K562 (cell line): ENCODE measurements around the gene HPSE2. TPM values are rescaled to one million over a fixed set of nuclear protein-coding genes. Genes with fewer than 3 reads are reported as not detected.

Experiments used
- ATAC-seq: fragments of 200-7000 bp; cut with Tn5 transposase; 3 replicates; pipeline ENCODE4 v1.9.1; 2020; ENCODE audit warnings: moderate library complexity
- BruUV-seq: library from RNA; stranded (reverse); fragments of 400-500 nt; replicated peaks from 2 replicates; lab custom pipeline; 2021; lab: Mats Ljungman, UMichigan
- CTCF ChIA-PET: fragments of 300-600 bp; formaldehyde crosslinking; extraction: SDS; loops from one replicate; lab custom pipeline; 2021; ENCODE audit warnings: low intra/inter-chr PET ratio; lab: Yijun Ruan, JAX
- POLR2A ChIA-PET: fragments of 300-600, 350-650 bp; sonication (Branson Sonifier 250); formaldehyde crosslinking; extraction: SDS; loops from one replicate; lab custom pipeline; 2021; ENCODE audit warnings: antibody characterized with exemption, inconsistent platforms; lab: Yijun Ruan, JAX
- DNase-seq, 4 experiments: peaks; one replicate each; pipeline versions ENCODE4 v3.0.0 to v3.0.0-alpha.2; 2011 to 2018; ENCODE audit warnings: low spot score in 3 of 4, mixed read lengths in 3 of 4; ENCODE audit errors: extremely low read depth in 1 of 4
- FAIRE-seq: peaks from 2 replicates; lab custom pipeline; 2011; peaks lifted over from hg19 to GRCh38; lab: Jason Lieb, UNC
- H2AFZ ChIP-seq: 2 replicates; pipeline ENCODE4 v1.6.0; 2011; ENCODE audit warnings: low read depth, low read length, control low read depth, inconsistent platforms
- H3K27ac ChIP-seq: fragments of 200-600 bp; 3 replicates; pipeline ENCODE4 v1.8.0; 2011; ENCODE audit warnings: low read depth, mild to moderate bottlenecking, control low read depth, inconsistent platforms, low read length, moderate library complexity, mixed read lengths; ENCODE audit errors: extremely low read depth
- H3K27me3 ChIP-seq, 2 experiments: fragments of 300-600 bp in 1 of 2; 2 replicates in 1 of 2; 3 replicates in 1 of 2; pipeline versions ENCODE4 v1.6.0 to v1.8.0; 2011; ENCODE audit warnings: inconsistent platforms in 2 of 2, low read length in 2 of 2, mild to moderate bottlenecking in 1 of 2, mixed read lengths in 1 of 2, moderate library complexity in 1 of 2; ENCODE audit not compliant: control insufficient read depth in 2 of 2, insufficient read depth in 2 of 2
- H3K36me3 ChIP-seq: fragments of 300-600 bp; 3 replicates; pipeline ENCODE4 v1.8.0; 2011; ENCODE audit warnings: mild to moderate bottlenecking, low read length, inconsistent platforms; ENCODE audit not compliant: control insufficient read depth, insufficient read depth
- H3K4me1 ChIP-seq, 2 experiments: fragments of 200-600 bp in 1 of 2; replicated peaks in 1 of 2; 2 replicates in 1 of 2; 3 replicates in 1 of 2; pipeline versions ENCODE4 v1.5.1 to v1.8.0; 2011; ENCODE audit warnings: inconsistent platforms in 2 of 2, low read length in 2 of 2, mild to moderate bottlenecking in 1 of 2, mixed read lengths in 1 of 2, moderate library complexity in 1 of 2; ENCODE audit not compliant: control insufficient read depth in 2 of 2, insufficient read depth in 2 of 2
- H3K4me2 ChIP-seq: 2 replicates; pipeline ENCODE4 v1.6.1; 2011; ENCODE audit warnings: low read length, control low read depth, inconsistent platforms, mixed read lengths; ENCODE audit not compliant: insufficient read depth
- H3K4me3 ChIP-seq: fragments of 200-600 bp; sonication (generic), shearing (Covaris generic); 2 replicates; pipeline ENCODE4 v1.5.1; 2016; ENCODE audit warnings: control low read depth, inconsistent platforms
- H3K79me2 ChIP-seq: fragments of 200-600 bp; 3 replicates; pipeline ENCODE4 v1.8.0; 2011; ENCODE audit warnings: low read length, inconsistent platforms; ENCODE audit not compliant: control insufficient read depth, insufficient read depth
- H3K9ac ChIP-seq, 2 experiments: 2 replicates each; pipeline versions ENCODE4 v1.6.0 to v1.6.1; 2011; ENCODE audit warnings: low read depth in 2 of 2, low read length in 2 of 2, control low read depth in 1 of 2, inconsistent platforms in 1 of 2, mild to moderate bottlenecking in 1 of 2, mixed read lengths in 1 of 2; ENCODE audit not compliant: insufficient read depth in 1 of 2
- H3K9me1 ChIP-seq: one replicate; pipeline ENCODE4 v1.6.0; 2011; ENCODE audit warnings: inconsistent platforms, mild to moderate bottlenecking, low read length, moderate library complexity; ENCODE audit not compliant: control insufficient read depth, insufficient read depth
- H3K9me3 ChIP-seq: replicated peaks from 2 replicates; pipeline ENCODE4 v1.5.1; 2011; ENCODE audit warnings: low read depth, low read length, inconsistent platforms; ENCODE audit not compliant: control insufficient read depth, insufficient read depth
- H4K20me1 ChIP-seq: replicated peaks from 2 replicates; pipeline ENCODE4 v1.6.1; 2011; ENCODE audit warnings: low read length, inconsistent platforms, mixed read lengths; ENCODE audit not compliant: control insufficient read depth, insufficient read depth
- BRCA1 ChIP-seq, 2 experiments: fragments of 450-650 bp in 1 of 2; sonication (generic) in 1 of 2; formaldehyde crosslinking in 1 of 2; IDR thresholded peaks; 2 replicates each; pipeline versions ENCODE4 v1.5.0 to v1.6.1; 2017 to 2020; ENCODE audit warnings: mild to moderate bottlenecking in 1 of 2, missing genetic modification reagents in 1 of 2
- CBX2 ChIP-seq: fragments of 200-600 bp; sonication (generic); IDR thresholded peaks from one replicate; pipeline ENCODE4 v1.6.1; 2012; ENCODE audit warnings: mild to moderate bottlenecking, low read length, inconsistent platforms; ENCODE audit not compliant: insufficient read depth, poor library complexity, severe bottlenecking
- MCM3 ChIP-seq: fragments of 450-650 bp; IDR thresholded peaks from 2 replicates; pipeline ENCODE4 v1.6.1; 2016
- MXD1 ChIP-seq: fragments of 250-450 bp; sonication (Bioruptor Pico); IDR thresholded peaks from 2 replicates; pipeline ENCODE4 v1.8.0; 2021; ENCODE audit warnings: borderline replicate concordance, mild to moderate bottlenecking, moderate library complexity; ENCODE audit not compliant: poor library complexity, severe bottlenecking
- NFXL1 ChIP-seq: fragments of 450-650 bp; formaldehyde crosslinking; IDR thresholded peaks from 2 replicates; pipeline ENCODE4 v1.4.0; 2021; ENCODE audit warnings: mild to moderate bottlenecking
- RBM25 ChIP-seq: fragments of 200-400 bp; formaldehyde crosslinking; IDR thresholded peaks from 2 replicates; pipeline ENCODE4 v1.6.1; 2018; ENCODE audit warnings: low read length, low read depth, moderate library complexity; ENCODE audit not compliant: severe bottlenecking
- ZNF75A ChIP-seq: fragments of 450-650 bp; formaldehyde crosslinking; IDR thresholded peaks from 2 replicates; pipeline ENCODE4 v1.4.0; 2020; ENCODE audit warnings: mild to moderate bottlenecking
- WGBS: fragments of 100-300 bp; shearing (Covaris generic); methylation state at CpG from one replicate; pipeline ENCODE4 v1.1.6; 2016; ENCODE audit warnings: low coverage, mixed read lengths; ENCODE audit not compliant: insufficient coverage; ENCODE audit errors: missing lambda C conversion rate; 5-methylcytosine and 5-hydroxymethylcytosine counted together
- in situ Hi-C: fragments of 300-500 bp; cut with MboI; formaldehyde crosslinking; loops from 4 replicates; pipeline ENCODE4 v1.15.0; 2018; ENCODE audit warnings: inconsistent platforms, mixed read lengths
- intact Hi-C: fragments of 100-400 bp; cut with micrococcal nuclease; formaldehyde crosslinking; loops from 2 replicates; pipeline ENCODE4 v1.14.2; 2022
- polyA plus RNA-seq, 8 experiments: library from polyadenylated mRNA; depleted of rRNA in 4 of 8; stranded (reverse) in 5 of 8; unstranded in 3 of 8; fragments of >200 nt; fragmentation: Nextera tagmentation in 2 of 8; fragmentation: Illumina TruSeq in 1 of 8; extraction: Ambion mirVana in 2 of 8; extraction: Trizol in 1 of 8; gene quantifications; 2 replicates each; pipeline versions ENCODE4 v1.2.1 to v1.2.3, GENCODE V29; 2011 to 2014; ENCODE audit warnings: inconsistent platforms in 1 of 8, missing spikeins in 1 of 8
- total RNA-seq, 7 experiments: library from RNA; depleted of rRNA in 6 of 7; stranded (reverse); fragments of >200 nt in 6 of 7; fragmentation: Illumina TruSeq in 2 of 7; extraction: Trizol in 2 of 7; gene quantifications; 2 replicates each; pipeline versions ENCODE4 v1.2.1 to v1.2.3, GENCODE V29; 2011 to 2021; ENCODE audit warnings: low replicate concordance in 1 of 7
- TF ChIP-seq, protein P1 (sequence below): fragments of 450-650 bp; formaldehyde crosslinking; conservative IDR thresholded peaks from 2 replicates; pipeline ENCODE4 v1.4.0; 2022; ENCODE audit warnings: mild to moderate bottlenecking, missing genetic modification characterization
- TF ChIP-seq, protein P2 (sequence below): fragments of 450-650 bp; IDR thresholded peaks from 2 replicates; pipeline ENCODE4 v1.6.1; 2017; ENCODE audit warnings: antibody characterized with exemption
- TF ChIP-seq, protein P3 (sequence below): fragments of 450-650 bp; formaldehyde crosslinking; IDR thresholded peaks from 2 replicates; pipeline ENCODE4 v1.4.0; 2020; ENCODE audit warnings: mild to moderate bottlenecking, mixed read lengths

The HPSE2 gene
- total and polyA plus RNA-seq, 9 of the 15 experiments (the other 6 are each of a cell fraction or from before 2014, with no cell fraction given): 0.03 to 0.10 (median 0.04) TPM; not detected in 2

DNA sequence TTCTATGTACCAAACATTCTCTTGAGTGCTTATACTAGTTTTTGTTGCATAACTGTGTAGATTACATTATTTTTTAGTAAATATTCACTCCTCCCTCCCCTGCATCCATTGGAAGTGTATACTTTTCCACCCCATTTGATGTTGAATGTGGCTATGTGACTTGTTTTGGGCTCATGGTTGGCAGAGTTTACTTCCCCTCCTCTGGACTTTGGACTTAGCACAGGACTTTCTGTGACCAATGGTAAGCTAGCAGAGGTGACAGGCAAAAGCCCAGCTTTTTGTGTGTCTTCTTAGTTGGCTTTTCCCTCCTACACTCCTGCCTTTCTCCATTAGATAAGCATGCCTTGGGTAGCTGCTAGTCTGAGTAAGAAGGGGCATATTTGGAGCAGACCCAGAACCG, 353.9 kb downstream of the HPSE2 start:
- ATAC-seq: no peak

More for the DNA sequence above, 353.9 kb downstream of the HPSE2 start:
- no TSS peak for BruUV-seq
- Histone ChIP-seq H2AFZ (peak overlapping the region; percentile 64), H3K36me3 (no peaks in the 10 kb centered on the region), H3K79me2 (no peaks in the 10 kb centered on the region), H3K27me3 (no peaks in the 10 kb centered on the region), H4K20me1 (no peaks in the 10 kb centered on the region), H3K4me3 (no peak overlapping the region), H3K9me1 (no peaks in the 10 kb centered on the region), H3K27ac (0 out of 3 replicates have a peak overlapping the region, but pooled peaks have one; percentile 11), H3K9me3 (no peaks in the 10 kb centered on the region), H3K4me2 (no peak overlapping the region), H3K4me1 (peaks cover 0 to 2% of the 10 kb centered on the region in 2 experiments; a peak in 1 of 5 replicates), H3K9ac (no peak overlapping the region)
- POLR2A ChIA-PET: no interaction called here
- 18% methylated on average over 1 of the region's 1 CpG for WGBS
- DNase-seq (peak in 2 of 4 experiments; percentile 4 to 10), FAIRE-seq (no peak)
- TF ChIP-seq, protein P1, sequence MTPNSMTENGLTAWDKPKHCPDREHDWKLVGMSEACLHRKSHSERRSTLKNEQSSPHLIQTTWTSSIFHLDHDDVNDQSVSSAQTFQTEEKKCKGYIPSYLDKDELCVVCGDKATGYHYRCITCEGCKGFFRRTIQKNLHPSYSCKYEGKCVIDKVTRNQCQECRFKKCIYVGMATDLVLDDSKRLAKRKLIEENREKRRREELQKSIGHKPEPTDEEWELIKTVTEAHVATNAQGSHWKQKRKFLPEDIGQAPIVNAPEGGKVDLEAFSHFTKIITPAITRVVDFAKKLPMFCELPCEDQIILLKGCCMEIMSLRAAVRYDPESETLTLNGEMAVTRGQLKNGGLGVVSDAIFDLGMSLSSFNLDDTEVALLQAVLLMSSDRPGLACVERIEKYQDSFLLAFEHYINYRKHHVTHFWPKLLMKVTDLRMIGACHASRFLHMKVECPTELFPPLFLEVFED (CRISPR knock-in tag): no peak
- TF ChIP-seq MXD1 (no peak), BRCA1 (IDR thresholded peaks at IDR 0.05) (no peak), BRCA1 (CRISPR knock-in tag; IDR thresholded peaks at IDR 0.05) (no peak), CBX2 (no peak), MCM3 (no peak), RBM25 (no peak), ZNF75A (CRISPR knock-in tag) (no peak), NFXL1 (CRISPR knock-in tag) (no peak)
- TF ChIP-seq, protein P2, sequence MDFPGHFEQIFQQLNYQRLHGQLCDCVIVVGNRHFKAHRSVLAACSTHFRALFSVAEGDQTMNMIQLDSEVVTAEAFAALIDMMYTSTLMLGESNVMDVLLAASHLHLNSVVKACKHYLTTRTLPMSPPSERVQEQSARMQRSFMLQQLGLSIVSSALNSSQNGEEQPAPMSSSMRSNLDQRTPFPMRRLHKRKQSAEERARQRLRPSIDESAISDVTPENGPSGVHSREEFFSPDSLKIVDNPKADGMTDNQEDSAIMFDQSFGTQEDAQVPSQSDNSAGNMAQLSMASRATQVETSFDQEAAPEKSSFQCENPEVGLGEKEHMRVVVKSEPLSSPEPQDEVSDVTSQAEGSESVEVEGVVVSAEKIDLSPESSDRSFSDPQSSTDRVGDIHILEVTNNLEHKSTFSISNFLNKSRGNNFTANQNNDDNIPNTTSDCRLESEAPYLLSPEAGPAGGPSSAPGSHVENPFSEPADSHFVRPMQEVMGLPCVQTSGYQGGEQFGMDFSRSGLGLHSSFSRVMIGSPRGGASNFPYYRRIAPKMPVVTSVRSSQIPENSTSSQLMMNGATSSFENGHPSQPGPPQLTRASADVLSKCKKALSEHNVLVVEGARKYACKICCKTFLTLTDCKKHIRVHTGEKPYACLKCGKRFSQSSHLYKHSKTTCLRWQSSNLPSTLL: no peak
- TF ChIP-seq, protein P3, sequence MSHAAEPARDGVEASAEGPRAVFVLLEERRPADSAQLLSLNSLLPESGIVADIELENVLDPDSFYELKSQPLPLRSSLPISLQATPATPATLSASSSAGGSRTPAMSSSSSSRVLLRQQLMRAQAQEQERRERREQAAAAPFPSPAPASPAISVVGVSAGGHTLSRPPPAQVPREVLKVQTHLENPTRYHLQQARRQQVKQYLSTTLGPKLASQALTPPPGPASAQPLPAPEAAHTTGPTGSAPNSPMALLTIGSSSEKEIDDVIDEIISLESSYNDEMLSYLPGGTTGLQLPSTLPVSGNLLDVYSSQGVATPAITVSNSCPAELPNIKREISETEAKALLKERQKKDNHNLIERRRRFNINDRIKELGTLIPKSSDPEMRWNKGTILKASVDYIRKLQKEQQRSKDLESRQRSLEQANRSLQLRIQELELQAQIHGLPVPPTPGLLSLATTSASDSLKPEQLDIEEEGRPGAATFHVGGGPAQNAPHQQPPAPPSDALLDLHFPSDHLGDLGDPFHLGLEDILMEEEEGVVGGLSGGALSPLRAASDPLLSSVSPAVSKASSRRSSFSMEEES (CRISPR knock-in tag): no peak
- intact Hi-C loops: no loop called here
- CTCF ChIA-PET: no interaction called here
- in situ Hi-C loops: no loop called here
